Pericardium fibroblast (primary cell): ENCODE results near the gene DCAF16. TPM values are rescaled to one million over a fixed set of nuclear protein-coding genes. Genes with fewer than 3 reads are reported as not detected.

Experiments used
- total RNA-seq: library from RNA; depleted of rRNA; stranded (reverse); fragments of >200 nt; gene quantifications from 2 replicates; pipeline ENCODE4 v1.2.3, GENCODE V29; 2015

The DCAF16 gene
- 16.2 and 17.5 TPM in 2 replicates for total RNA-seq

DNA sequence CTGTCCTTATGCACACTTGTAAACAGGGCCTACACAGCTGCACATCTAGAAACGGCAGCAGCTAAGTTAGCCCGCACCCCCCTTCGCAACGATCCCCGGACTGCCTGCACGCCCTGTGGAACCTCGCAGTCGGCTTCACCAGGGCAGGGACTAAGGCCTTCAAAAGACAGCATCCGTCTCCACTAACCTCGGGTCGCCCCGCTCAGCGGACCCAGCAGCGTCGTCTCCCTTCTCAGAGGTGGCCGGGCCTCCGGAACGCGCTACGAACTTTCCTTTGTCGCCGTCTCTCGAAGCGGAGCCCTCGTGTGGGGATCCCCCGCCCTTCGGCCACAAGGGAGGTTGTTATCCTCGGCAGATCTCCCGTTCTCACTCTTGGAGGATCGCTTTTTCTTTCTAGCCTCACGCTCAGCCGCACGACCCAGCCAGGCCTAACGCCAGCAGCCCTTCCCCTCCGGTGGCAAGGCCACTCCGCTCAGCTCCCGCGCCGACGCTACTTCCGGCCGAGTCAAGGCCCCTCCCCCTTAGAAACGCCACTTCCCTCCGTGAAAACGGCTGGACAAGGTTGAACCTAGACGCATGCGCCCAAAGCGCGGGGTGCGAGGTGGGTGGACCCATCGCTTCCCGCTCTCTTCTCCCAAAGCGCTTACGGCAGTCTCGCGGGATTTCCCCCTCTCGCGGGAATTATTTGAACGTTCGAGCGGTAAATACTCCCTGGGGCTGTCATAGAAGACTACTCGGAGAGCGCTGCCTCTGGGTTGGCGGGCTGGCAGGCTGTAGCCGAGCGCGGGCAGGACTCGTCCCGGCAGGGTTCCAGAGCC lies at the start of gene DCAF16, which contains the start of gene NCAPG:
Gene DCAF16, minus strand, starts transcription at position 498 of the 818 bp plus-strand sequence. CDS start 6,616 bp downstream, outside the sequence.
Gene NCAPG, plus strand, starts transcription at position 720 of the 818 bp plus-strand sequence. CDS start 99 bp downstream, outside the sequence.

DNA sequence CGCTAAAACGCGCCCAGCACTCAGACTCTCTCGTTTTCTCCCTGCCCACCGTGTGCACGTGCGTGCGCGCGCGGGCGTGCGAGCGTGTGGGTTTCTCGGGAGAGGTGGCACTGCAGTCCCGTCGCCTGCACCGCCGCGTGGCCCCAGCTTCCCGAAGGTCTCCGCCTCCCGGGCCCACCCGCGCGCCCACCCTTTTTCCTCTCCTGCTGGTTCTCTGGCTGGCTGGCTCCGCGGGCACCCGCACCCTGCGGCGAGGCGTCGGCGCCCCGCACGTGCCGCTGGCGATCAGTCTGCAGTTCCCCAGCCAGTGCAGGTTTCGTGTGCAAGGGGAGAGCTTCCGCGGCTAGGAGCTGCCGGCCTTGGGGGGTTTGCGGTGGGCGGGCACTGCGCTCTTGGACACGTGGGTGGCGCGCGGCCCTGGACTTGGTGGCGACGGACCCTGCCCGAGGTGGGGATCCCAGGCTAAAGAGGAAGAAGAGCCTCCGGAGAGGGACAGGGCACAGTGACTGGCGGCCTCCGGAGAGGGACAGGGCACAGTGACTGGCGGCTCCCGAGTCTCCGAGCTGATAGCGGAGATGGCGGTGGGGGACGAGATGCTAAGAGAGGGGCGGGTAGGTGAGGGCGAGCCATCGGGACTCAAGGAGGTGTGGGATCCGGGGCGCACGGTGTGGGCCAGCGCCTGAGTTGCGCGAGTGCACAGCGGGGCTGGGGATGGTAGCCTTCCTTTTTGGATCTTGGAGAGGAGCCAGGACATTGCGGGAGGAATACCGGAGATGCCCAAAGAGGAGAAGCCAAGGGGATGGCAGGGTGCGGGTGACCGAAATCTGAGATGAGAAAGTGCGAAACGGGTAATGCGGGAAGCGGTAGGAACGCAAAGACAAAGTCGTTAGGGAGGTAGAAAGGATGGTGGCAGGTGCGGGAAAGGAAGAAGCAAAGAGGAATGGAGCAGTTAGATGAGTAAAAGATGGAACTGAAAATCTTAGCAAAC lies 29.0 kb downstream of the DCAF16 start, which contains the start of gene FAM184B:
Gene FAM184B, minus strand, starts transcription at position 322 of the 988 bp plus-strand sequence. CDS start 322 bp downstream, outside the sequence.

Other genes with a start within 250 kb of the DCAF16 start
- 57.2 and 61.8 TPM in 2 replicates for gene LAP3, start 233.6 kb downstream of the DCAF16 start, total RNA-seq
- 4.4 and 6.2 TPM in 2 replicates for gene MED28, start 196.1 kb downstream of the DCAF16 start, total RNA-seq
- 0.12 TPM in 1 of 2 replicates, not detected in the other for gene FAM184B, start 29.1 kb downstream of the DCAF16 start, total RNA-seq
- 0.70 and 4.8 TPM in 2 replicates for gene NCAPG, start 222 bp upstream of the DCAF16 start, total RNA-seq
- gene LCORL, start 211.0 kb upstream of the DCAF16 start, total RNA-seq = 4.8 and 9.0 TPM in 2 replicates